K562 (cell line): ENCODE results near the gene ADRB1. TPM values are rescaled to one million over a fixed set of nuclear protein-coding genes. Genes with fewer than 3 reads are reported as not detected.

Experiments
- ATAC-seq: fragments of 200-7000 bp; cut with Tn5 transposase; 3 replicates; pipeline ENCODE4 v1.9.1; 2020; ENCODE audit warnings: moderate library complexity
- BruUV-seq: library from RNA; stranded (reverse); fragments of 400-500 nt; replicated peaks from 2 replicates; lab custom pipeline; 2021; lab: Mats Ljungman, UMichigan
- CTCF ChIA-PET: fragments of 300-600 bp; formaldehyde crosslinking; extraction: SDS; loops from one replicate; lab custom pipeline; 2021; ENCODE audit warnings: low intra/inter-chr PET ratio; lab: Yijun Ruan, JAX
- POLR2A ChIA-PET: fragments of 300-600, 350-650 bp; sonication (Branson Sonifier 250); formaldehyde crosslinking; extraction: SDS; loops from one replicate; lab custom pipeline; 2021; ENCODE audit warnings: antibody characterized with exemption, inconsistent platforms; lab: Yijun Ruan, JAX
- DNase-seq, 4 experiments: peaks; one replicate each; pipeline versions ENCODE4 v3.0.0 to v3.0.0-alpha.2; 2011 to 2018; ENCODE audit warnings: low spot score in 3 of 4, mixed read lengths in 3 of 4; ENCODE audit errors: extremely low read depth in 1 of 4
- FAIRE-seq: peaks from 2 replicates; lab custom pipeline; 2011; peaks lifted over from hg19 to GRCh38; lab: Jason Lieb, UNC
- H2AFZ ChIP-seq: 2 replicates; pipeline ENCODE4 v1.6.0; 2011; ENCODE audit warnings: low read depth, low read length, control low read depth, inconsistent platforms
- H3K27ac ChIP-seq: fragments of 200-600 bp; 3 replicates; pipeline ENCODE4 v1.8.0; 2011; ENCODE audit warnings: low read depth, mild to moderate bottlenecking, control low read depth, inconsistent platforms, low read length, moderate library complexity, mixed read lengths; ENCODE audit errors: extremely low read depth
- H3K27me3 ChIP-seq, 2 experiments: fragments of 300-600 bp in 1 of 2; 2 replicates in 1 of 2; 3 replicates in 1 of 2; pipeline versions ENCODE4 v1.6.0 to v1.8.0; 2011; ENCODE audit warnings: inconsistent platforms in 2 of 2, low read length in 2 of 2, mild to moderate bottlenecking in 1 of 2, mixed read lengths in 1 of 2, moderate library complexity in 1 of 2; ENCODE audit not compliant: control insufficient read depth in 2 of 2, insufficient read depth in 2 of 2
- H3K36me3 ChIP-seq: fragments of 300-600 bp; 3 replicates; pipeline ENCODE4 v1.8.0; 2011; ENCODE audit warnings: mild to moderate bottlenecking, low read length, inconsistent platforms; ENCODE audit not compliant: control insufficient read depth, insufficient read depth
- H3K4me1 ChIP-seq, 2 experiments: fragments of 200-600 bp in 1 of 2; replicated peaks in 1 of 2; 2 replicates in 1 of 2; 3 replicates in 1 of 2; pipeline versions ENCODE4 v1.5.1 to v1.8.0; 2011; ENCODE audit warnings: inconsistent platforms in 2 of 2, low read length in 2 of 2, mild to moderate bottlenecking in 1 of 2, mixed read lengths in 1 of 2, moderate library complexity in 1 of 2; ENCODE audit not compliant: control insufficient read depth in 2 of 2, insufficient read depth in 2 of 2
- H3K4me2 ChIP-seq: 2 replicates; pipeline ENCODE4 v1.6.1; 2011; ENCODE audit warnings: low read length, control low read depth, inconsistent platforms, mixed read lengths; ENCODE audit not compliant: insufficient read depth
- H3K4me3 ChIP-seq: fragments of 200-600 bp; sonication (generic), shearing (Covaris generic); 2 replicates; pipeline ENCODE4 v1.5.1; 2016; ENCODE audit warnings: control low read depth, inconsistent platforms
- H3K79me2 ChIP-seq: fragments of 200-600 bp; 3 replicates; pipeline ENCODE4 v1.8.0; 2011; ENCODE audit warnings: low read length, inconsistent platforms; ENCODE audit not compliant: control insufficient read depth, insufficient read depth
- H3K9ac ChIP-seq, 2 experiments: 2 replicates each; pipeline versions ENCODE4 v1.6.0 to v1.6.1; 2011; ENCODE audit warnings: low read depth in 2 of 2, low read length in 2 of 2, control low read depth in 1 of 2, inconsistent platforms in 1 of 2, mild to moderate bottlenecking in 1 of 2, mixed read lengths in 1 of 2; ENCODE audit not compliant: insufficient read depth in 1 of 2
- H3K9me1 ChIP-seq: one replicate; pipeline ENCODE4 v1.6.0; 2011; ENCODE audit warnings: inconsistent platforms, mild to moderate bottlenecking, low read length, moderate library complexity; ENCODE audit not compliant: control insufficient read depth, insufficient read depth
- H3K9me3 ChIP-seq: replicated peaks from 2 replicates; pipeline ENCODE4 v1.5.1; 2011; ENCODE audit warnings: low read depth, low read length, inconsistent platforms; ENCODE audit not compliant: control insufficient read depth, insufficient read depth
- H4K20me1 ChIP-seq: replicated peaks from 2 replicates; pipeline ENCODE4 v1.6.1; 2011; ENCODE audit warnings: low read length, inconsistent platforms, mixed read lengths; ENCODE audit not compliant: control insufficient read depth, insufficient read depth
- MYBL2 ChIP-seq, 2 experiments: fragments of 450-650 bp in 1 of 2; sonication (generic) in 1 of 2; formaldehyde crosslinking in 1 of 2; IDR thresholded peaks; 2 replicates each; pipeline versions ENCODE4 v1.6.1 to v1.8.1; 2017 to 2022; ENCODE audit warnings: borderline replicate concordance in 1 of 2, inconsistent platforms in 1 of 2, low read depth in 1 of 2, mild to moderate bottlenecking in 1 of 2, missing genetic modification reagents in 1 of 2, moderate library complexity in 1 of 2
- MYC ChIP-seq, 2 experiments: fragments of 250-450 bp in 1 of 2; sonication (Bioruptor Pico) in 1 of 2; IDR thresholded peaks; 2 replicates each; pipeline versions ENCODE4 v1.5.1 to v1.6.1; 2012 to 2021; ENCODE audit warnings: low read depth in 2 of 2, borderline replicate concordance in 1 of 2, improper control_type of control experiment in 1 of 2, low read length in 1 of 2, mild to moderate bottlenecking in 1 of 2, moderate library complexity in 1 of 2
- RBM25 ChIP-seq: fragments of 200-400 bp; formaldehyde crosslinking; IDR thresholded peaks from 2 replicates; pipeline ENCODE4 v1.6.1; 2018; ENCODE audit warnings: low read length, low read depth, moderate library complexity; ENCODE audit not compliant: severe bottlenecking
- WHSC1 ChIP-seq: IDR thresholded peaks from one replicate; pipeline ENCODE4 v1.6.1; 2012; ENCODE audit warnings: low read length, control low read depth, inconsistent platforms
- ZBED1 ChIP-seq: IDR thresholded peaks from 2 replicates; pipeline ENCODE4 v1.6.1; 2014
- ZNF445 ChIP-seq: fragments of 250-450 bp; sonication (Bioruptor Pico); IDR thresholded peaks from 2 replicates; pipeline ENCODE4 v1.4.0; 2020; ENCODE audit warnings: low read depth, mild to moderate bottlenecking, moderate library complexity
- ZNF699 ChIP-seq: fragments of 250-450 bp; sonication (Bioruptor Pico); IDR thresholded peaks from 2 replicates; pipeline ENCODE4 v1.8.0; 2021; ENCODE audit warnings: mild to moderate bottlenecking, moderate library complexity; ENCODE audit not compliant: insufficient replicate concordance
- WGBS: fragments of 100-300 bp; shearing (Covaris generic); methylation state at CpG from one replicate; pipeline ENCODE4 v1.1.6; 2016; ENCODE audit warnings: low coverage, mixed read lengths; ENCODE audit not compliant: insufficient coverage; ENCODE audit errors: missing lambda C conversion rate; 5-methylcytosine and 5-hydroxymethylcytosine counted together
- in situ Hi-C: fragments of 300-500 bp; cut with MboI; formaldehyde crosslinking; loops from 4 replicates; pipeline ENCODE4 v1.15.0; 2018; ENCODE audit warnings: inconsistent platforms, mixed read lengths
- intact Hi-C: fragments of 100-400 bp; cut with micrococcal nuclease; formaldehyde crosslinking; loops from 2 replicates; pipeline ENCODE4 v1.14.2; 2022
- polyA plus RNA-seq, 8 experiments: library from polyadenylated mRNA; depleted of rRNA in 4 of 8; stranded (reverse) in 5 of 8; unstranded in 3 of 8; fragments of >200 nt; fragmentation: Nextera tagmentation in 2 of 8; fragmentation: Illumina TruSeq in 1 of 8; extraction: Ambion mirVana in 2 of 8; extraction: Trizol in 1 of 8; gene quantifications; 2 replicates each; pipeline versions ENCODE4 v1.2.1 to v1.2.3, GENCODE V29; 2011 to 2014; ENCODE audit warnings: inconsistent platforms in 1 of 8, missing spikeins in 1 of 8
- total RNA-seq, 7 experiments: library from RNA; depleted of rRNA in 6 of 7; stranded (reverse); fragments of >200 nt in 6 of 7; fragmentation: Illumina TruSeq in 2 of 7; extraction: Trizol in 2 of 7; gene quantifications; 2 replicates each; pipeline versions ENCODE4 v1.2.1 to v1.2.3, GENCODE V29; 2011 to 2021; ENCODE audit warnings: low replicate concordance in 1 of 7
- TF ChIP-seq, protein P1 (sequence below): fragments of 450-650 bp; IDR thresholded peaks from 2 replicates; pipeline ENCODE4 v1.6.1; 2017; ENCODE audit warnings: mild to moderate bottlenecking, moderate library complexity

The ADRB1 gene
- total and polyA plus RNA-seq, 9 of the 15 experiments (the other 6 are each of a cell fraction or from before 2014, with no cell fraction given) = 0.07 to 0.11 (median 0.09) TPM; not detected in 6

GRCh38 chr10:114035791-114036190 is 7.9 kb upstream of the ADRB1 start:
- no peak overlapping the region for H3K9ac ChIP-seq
- H3K36me3 ChIP-seq = no peaks in the 10 kb centered on the region
- H3K4me2 ChIP-seq = no peak overlapping the region
- BruUV-seq = no TSS peak
- H3K4me3 ChIP-seq = no peak overlapping the region
- intact Hi-C loops = no loop called here
- WGBS = 52% methylated on average over 5 of the region's 5 CpGs
- TF ChIP-seq MYC (IDR thresholded peaks at IDR 0.05; ENCODE audit: low read depth, low read length) (no peak), MYC (CRISPR knock-in tag; IDR thresholded peaks at IDR 0.05; ENCODE audit: borderline replicate concordance, low read depth) (no peak), ZBED1 (no peak), ZNF699 (no peak), ZNF445 (CRISPR knock-in tag) (no peak)
- H3K27me3 ChIP-seq = no peaks in the 10 kb centered on the region; a peak in 1 of 5 replicates
- ChIA-PET CTCF (no interaction called here), POLR2A (no interaction called here)
- H3K9me3 ChIP-seq = no peaks in the 10 kb centered on the region
- ATAC-seq (no peak), DNase-seq (no peak), FAIRE-seq (no peak)
- H4K20me1 ChIP-seq = no peaks in the 10 kb centered on the region
- H3K4me1 ChIP-seq = no peaks in the 10 kb centered on the region
- in situ Hi-C loops = no loop called here
- H3K27ac ChIP-seq = no peak overlapping the region
- H2AFZ ChIP-seq = no peak overlapping the region
- no peaks in the 10 kb centered on the region for H3K9me1 ChIP-seq
- no peaks in the 10 kb centered on the region for H3K79me2 ChIP-seq

DNA sequence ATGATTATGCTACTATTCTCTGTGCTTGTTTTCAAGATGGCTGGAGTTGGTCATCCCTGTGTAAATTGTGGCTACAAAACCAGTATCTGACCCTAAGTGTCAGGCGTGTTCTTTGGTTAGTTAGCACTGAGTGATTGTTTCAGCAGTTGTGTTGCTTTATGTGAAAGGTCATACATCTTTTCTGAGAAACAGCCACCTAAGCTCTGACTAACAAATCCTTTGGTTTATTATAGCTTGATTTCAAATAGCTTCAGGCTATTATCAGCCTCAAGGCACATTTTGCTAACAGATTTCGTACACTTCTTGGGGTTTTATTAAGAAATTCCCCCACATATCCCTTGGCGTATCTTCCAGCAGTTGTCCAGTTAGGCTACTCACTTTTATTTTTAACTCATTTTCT is 4.8 kb upstream of the ADRB1 start:
- ATAC-seq = no peak
- no TSS peak for BruUV-seq
- 14% methylated on average over 3 of the region's 3 CpGs for WGBS
- Histone ChIP-seq H3K4me3 (no peak overlapping the region), H3K27ac (no peak overlapping the region), H2AFZ (no peak overlapping the region), H3K4me2 (no peak overlapping the region), H3K4me1 (peaks cover 0 to 4% of the 10 kb centered on the region in 2 experiments; a peak in 1 of 5 replicates)
- DNase-seq = no peak
- ChIA-PET CTCF (no interaction called here), POLR2A (no interaction called here)
- TF ChIP-seq, protein P1, sequence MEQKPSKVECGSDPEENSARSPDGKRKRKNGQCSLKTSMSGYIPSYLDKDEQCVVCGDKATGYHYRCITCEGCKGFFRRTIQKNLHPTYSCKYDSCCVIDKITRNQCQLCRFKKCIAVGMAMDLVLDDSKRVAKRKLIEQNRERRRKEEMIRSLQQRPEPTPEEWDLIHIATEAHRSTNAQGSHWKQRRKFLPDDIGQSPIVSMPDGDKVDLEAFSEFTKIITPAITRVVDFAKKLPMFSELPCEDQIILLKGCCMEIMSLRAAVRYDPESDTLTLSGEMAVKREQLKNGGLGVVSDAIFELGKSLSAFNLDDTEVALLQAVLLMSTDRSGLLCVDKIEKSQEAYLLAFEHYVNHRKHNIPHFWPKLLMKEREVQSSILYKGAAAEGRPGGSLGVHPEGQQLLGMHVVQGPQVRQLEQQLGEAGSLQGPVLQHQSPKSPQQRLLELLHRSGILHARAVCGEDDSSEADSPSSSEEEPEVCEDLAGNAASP = no peak
- TF ChIP-seq MYBL2 (IDR thresholded peaks at IDR 0.05; ENCODE audit: low read depth) (no peak), MYBL2 (CRISPR knock-in tag; IDR thresholded peaks at IDR 0.05; ENCODE audit: borderline replicate concordance) (no peak), WHSC1 (no peak), RBM25 (no peak)
- TF ChIP-seq, all 486 proteins: peak for 0
- in situ Hi-C loops = no loop called here
- intact Hi-C loops = no loop called here
- Histone ChIP-seq H3K79me2 (no peaks in the 10 kb centered on the region), H3K9ac (no peak overlapping the region), H3K9me1 (no peaks in the 10 kb centered on the region), H4K20me1 (no peaks in the 10 kb centered on the region), H3K9me3 (no peaks in the 10 kb centered on the region), H3K36me3 (no peaks in the 10 kb centered on the region), H3K27me3 (peaks cover 4 to 8% of the 10 kb centered on the region in 2 experiments; a peak in 4 of 5 replicates)
- FAIRE-seq = no peak
